ENCODE results near the gene ACR.

Gene ACR

DNA sequence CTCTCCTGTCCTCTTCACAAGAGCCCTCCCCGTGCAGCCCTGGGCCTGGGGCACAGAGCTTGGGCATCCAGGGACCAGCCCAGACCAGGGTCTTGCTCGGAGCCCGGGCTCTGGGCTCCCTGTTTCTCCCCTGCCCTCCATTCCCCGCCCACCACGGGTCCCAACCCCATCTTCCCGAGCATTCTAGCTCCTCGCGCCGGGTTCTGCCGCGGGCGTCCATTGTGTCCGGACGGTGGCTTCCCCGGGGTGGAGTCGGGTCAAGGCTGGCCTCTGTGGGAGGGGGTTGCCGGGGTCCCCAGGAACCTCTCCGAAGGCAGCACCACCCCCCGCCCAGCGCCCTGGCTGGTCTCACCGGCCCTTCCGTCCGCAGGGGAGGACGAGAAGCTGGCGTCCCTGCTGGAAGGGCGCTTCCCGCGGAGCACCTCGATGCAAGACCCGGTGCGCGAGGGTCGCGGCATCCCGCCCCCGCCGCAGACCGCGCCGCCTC, 18.1 kb upstream of the ACR start:
- H3K27ac Mint-ChIP-seq: no peak overlapping the region
- no peaks in the 10 kb centered on the region for H3K9me3 Mint-ChIP-seq
- H3K36me3 Mint-ChIP-seq (ENCODE audit: low read depth): no peaks in the 10 kb centered on the region

DNA sequence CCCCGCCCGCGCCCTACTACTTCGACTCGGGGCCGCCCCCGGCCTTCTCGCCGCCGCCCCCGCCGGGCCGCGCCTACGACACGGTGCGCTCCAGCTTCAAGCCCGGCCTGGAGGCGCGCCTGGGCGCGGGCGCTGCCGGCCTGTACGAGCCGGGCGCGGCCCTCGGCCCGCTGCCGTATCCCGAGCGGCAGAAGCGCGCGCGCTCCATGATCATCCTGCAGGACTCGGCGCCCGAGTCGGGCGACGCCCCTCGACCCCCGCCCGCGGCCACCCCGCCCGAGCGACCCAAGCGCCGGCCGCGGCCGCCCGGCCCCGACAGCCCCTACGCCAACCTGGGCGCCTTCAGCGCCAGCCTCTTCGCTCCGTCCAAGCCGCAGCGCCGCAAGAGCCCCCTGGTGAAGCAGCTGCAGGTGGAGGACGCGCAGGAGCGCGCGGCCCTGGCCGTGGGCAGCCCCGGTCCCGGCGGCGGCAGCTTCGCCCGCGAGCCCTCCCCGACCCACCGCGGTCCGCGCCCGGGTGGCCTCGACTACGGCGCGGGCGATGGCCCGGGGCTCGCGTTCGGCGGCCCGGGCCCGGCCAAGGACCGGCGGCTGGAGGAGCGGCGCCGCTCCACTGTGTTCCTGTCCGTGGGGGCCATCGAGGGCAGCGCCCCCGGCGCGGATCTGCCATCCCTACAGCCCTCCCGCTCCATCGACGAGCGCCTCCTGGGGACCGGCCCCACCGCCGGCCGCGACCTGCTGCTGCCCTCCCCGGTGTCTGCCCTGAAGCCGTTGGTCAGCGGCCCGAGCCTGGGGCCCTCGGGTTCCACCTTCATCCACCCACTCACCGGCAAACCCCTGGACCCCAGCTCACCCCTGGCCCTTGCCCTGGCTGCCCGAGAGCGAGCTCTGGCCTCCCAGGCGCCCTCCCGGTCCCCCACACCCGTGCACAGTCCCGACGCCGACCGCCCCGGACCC, 17.4 kb upstream of the ACR start:
- Mint-ChIP-seq H3K9me3 (no peaks in the 10 kb centered on the region), H3K36me3 (ENCODE audit: low read depth) (no peaks in the 10 kb centered on the region), H3K4me3 (no peak overlapping the region), H3K4me1 (ENCODE audit: low read depth) (no peaks in the 10 kb centered on the region), H3K27ac (no peak overlapping the region), H3K27me3 (ENCODE audit: low read depth) (no peaks in the 10 kb centered on the region)
- no peak for DNase-seq (ENCODE audit: low spot score)

More for the DNA sequence above, 18.1 kb upstream of the ACR start:
- H3K27me3 Mint-ChIP-seq (ENCODE audit: low read depth): no peaks in the 10 kb centered on the region
- H3K4me1 Mint-ChIP-seq (ENCODE audit: low read depth): no peaks in the 10 kb centered on the region
- DNase-seq (ENCODE audit: low spot score): no peak
- no peak overlapping the region for H3K4me3 Mint-ChIP-seq

DNA sequence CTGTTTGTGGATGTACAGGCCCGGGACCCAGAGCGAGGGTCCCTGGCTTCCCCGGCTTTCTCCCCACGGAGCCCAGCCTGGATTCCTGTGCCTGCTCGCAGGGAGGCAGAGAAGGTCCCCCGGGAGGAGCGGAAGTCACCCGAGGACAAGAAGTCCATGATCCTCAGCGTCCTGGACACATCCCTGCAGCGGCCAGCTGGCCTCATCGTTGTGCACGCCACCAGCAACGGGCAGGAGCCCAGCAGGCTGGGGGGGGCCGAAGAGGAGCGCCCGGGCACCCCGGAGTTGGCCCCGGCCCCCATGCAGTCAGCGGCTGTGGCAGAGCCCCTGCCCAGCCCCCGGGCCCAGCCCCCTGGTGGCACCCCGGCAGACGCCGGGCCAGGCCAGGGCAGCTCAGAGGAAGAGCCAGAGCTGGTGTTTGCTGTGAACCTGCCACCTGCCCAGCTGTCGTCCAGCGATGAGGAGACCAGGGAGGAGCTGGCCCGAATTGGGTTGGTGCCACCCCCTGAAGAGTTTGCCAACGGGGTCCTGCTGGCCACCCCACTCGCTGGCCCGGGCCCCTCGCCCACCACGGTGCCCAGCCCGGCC, 16.7 kb upstream of the ACR start:
- no peaks in the 10 kb centered on the region for H3K9me3 Mint-ChIP-seq
- H3K27ac Mint-ChIP-seq: no peak overlapping the region
- H3K4me1 Mint-ChIP-seq (ENCODE audit: low read depth): no peaks in the 10 kb centered on the region
- no peaks in the 10 kb centered on the region for H3K36me3 Mint-ChIP-seq (ENCODE audit: low read depth)
- no peak for DNase-seq (ENCODE audit: low spot score)
- no peaks in the 10 kb centered on the region for H3K27me3 Mint-ChIP-seq (ENCODE audit: low read depth)
- no peak overlapping the region for H3K4me3 Mint-ChIP-seq

DNA sequence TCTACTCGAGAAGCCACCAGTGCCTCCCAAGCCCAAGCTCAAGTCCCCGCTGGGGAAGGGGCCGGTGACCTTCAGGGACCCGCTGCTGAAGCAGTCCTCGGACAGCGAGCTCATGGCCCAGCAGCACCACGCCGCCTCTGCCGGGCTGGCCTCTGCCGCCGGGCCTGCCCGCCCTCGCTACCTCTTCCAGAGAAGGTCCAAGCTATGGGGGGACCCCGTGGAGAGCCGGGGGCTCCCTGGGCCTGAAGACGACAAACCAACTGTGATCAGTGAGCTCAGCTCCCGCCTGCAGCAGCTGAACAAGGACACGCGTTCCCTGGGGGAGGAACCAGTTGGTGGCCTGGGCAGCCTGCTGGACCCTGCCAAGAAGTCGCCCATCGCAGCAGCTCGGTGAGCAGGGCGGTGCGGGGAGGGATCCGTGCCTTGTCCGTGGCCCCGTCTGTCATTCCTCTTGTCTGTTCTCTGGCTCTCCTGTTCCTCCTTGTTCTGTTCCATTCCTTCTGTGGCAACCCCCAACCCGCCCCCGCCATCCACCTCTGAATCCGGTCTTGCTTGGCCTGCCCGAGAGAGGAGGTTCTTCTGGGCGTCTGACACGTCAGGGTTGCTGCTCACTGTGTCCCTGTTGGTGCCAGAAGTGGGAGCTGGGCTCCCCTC, 15.8 kb upstream of the ACR start:
- DNase-seq (ENCODE audit: low spot score): no peak
- H3K4me3 Mint-ChIP-seq: no peak overlapping the region
- H3K27ac Mint-ChIP-seq: no peak overlapping the region
- H3K4me1 Mint-ChIP-seq (ENCODE audit: low read depth): no peaks in the 10 kb centered on the region
- H3K36me3 Mint-ChIP-seq (ENCODE audit: low read depth): no peaks in the 10 kb centered on the region
- H3K9me3 Mint-ChIP-seq: no peaks in the 10 kb centered on the region
- H3K27me3 Mint-ChIP-seq (ENCODE audit: low read depth): no peaks in the 10 kb centered on the region

DNA sequence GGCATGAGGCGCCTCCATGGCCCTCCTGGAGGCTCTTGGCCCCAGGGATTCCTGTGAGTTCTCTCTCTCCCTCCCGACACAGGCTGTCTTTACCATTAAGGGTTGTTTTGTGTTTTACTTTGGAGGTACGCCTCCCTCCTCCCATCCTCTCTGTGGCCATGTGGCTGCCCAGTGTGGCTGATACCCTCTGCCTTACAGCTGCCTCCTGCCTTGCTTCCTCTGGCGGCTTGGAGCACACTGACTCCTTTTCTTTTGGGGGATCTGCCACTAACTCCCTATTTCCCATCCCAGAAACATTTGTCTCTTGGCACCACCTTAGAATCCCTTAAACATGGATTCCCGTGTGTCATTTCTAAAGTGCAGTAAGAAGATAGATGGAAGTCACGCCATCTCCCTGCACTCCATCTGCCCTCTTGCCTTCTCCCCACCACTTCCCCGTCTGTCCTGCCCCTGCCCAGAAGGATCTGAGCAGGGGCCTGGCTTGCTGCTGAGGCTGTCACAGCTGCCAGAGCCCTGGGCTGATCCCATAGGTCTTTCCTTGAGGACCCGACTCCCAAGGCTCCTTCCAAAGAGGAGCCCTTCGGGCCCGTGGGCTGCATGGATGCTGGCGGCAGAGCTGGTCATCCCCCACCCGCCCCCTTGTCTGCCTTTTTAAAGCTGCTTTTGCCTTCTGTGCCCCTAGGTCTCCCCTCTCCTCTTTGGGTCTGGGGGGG, 15.1 kb upstream of the ACR start:
- Mint-ChIP-seq H3K4me3 (no peak overlapping the region), H3K27me3 (ENCODE audit: low read depth) (no peaks in the 10 kb centered on the region), H3K27ac (no peak overlapping the region), H3K36me3 (ENCODE audit: low read depth) (no peaks in the 10 kb centered on the region), H3K9me3 (no peaks in the 10 kb centered on the region), H3K4me1 (ENCODE audit: low read depth) (no peaks in the 10 kb centered on the region)
- no peak for DNase-seq (ENCODE audit: low spot score)

DNA sequence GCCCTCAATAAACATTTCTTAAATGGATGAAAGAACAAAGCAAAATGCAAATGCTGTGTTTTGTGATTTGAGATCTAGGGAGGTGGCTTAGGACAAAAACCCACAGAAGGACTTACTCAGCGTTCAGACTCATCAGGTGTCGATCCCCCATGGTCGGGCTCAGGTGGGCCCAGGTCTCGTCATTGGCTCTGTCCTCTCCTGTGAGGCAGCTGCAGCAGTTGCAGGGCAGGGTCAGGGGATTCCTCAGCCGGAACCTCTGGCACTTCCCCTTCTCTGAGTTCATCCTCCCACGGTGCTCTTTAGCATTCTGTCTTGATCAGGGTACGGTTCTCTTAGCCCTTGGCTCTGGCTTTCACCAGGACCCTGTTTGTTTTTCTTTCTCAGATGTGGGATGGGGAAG, 14.0 kb upstream of the ACR start:
- no peaks in the 10 kb centered on the region for H3K36me3 Mint-ChIP-seq (ENCODE audit: low read depth)
- no peak overlapping the region for H3K27ac Mint-ChIP-seq
- DNase-seq (ENCODE audit: low spot score): no peak
- no peak overlapping the region for H3K4me3 Mint-ChIP-seq
- no peaks in the 10 kb centered on the region for H3K4me1 Mint-ChIP-seq (ENCODE audit: low read depth)
- no peaks in the 10 kb centered on the region for H3K27me3 Mint-ChIP-seq (ENCODE audit: low read depth)
- H3K9me3 Mint-ChIP-seq: no peaks in the 10 kb centered on the region

DNA sequence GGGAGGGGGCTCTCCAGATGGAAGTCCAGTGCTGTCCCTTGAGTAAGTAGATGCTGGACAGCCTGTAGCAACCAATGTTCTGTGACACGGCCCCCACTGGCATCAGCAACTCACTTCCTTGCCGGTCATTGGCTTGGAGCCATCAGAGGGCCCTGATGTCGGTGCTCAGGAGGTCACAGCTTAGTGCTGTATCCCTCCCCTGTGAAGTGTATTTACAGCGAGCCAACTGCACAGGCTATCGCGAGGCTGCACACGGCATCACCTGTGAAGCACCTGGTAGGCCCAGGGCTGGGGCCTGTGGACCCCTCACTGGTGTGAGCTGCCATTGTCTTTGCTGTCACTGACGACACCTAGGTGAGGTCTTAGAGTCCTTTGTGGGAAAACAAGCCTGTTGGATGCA, 13.4 kb upstream of the ACR start:
- Mint-ChIP-seq H3K27ac (no peak overlapping the region), H3K4me1 (ENCODE audit: low read depth) (no peaks in the 10 kb centered on the region), H3K4me3 (no peak overlapping the region), H3K9me3 (no peaks in the 10 kb centered on the region), H3K27me3 (ENCODE audit: low read depth) (no peaks in the 10 kb centered on the region), H3K36me3 (ENCODE audit: low read depth) (no peaks in the 10 kb centered on the region)
- no peak for DNase-seq (ENCODE audit: low spot score)

DNA sequence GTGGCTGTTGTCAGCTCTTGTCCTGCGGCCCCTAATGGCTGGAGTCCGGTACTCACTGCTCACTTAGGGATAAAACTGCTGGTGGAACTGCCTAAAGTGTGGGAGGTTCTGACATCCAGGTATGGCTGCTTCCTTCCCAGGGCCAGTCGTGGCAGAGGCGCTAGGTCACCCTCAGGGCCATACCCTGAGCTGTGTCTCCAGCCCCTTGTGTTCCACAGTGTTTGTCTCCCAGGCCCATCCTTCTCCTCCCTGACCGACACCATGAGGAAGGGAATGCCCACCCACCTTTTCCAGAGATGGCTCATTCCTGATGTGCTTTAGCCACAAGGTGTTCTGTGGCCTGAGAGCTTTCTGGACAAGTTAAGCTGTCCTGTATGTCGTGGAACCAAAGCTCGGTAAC, 12.4 kb upstream of the ACR start:
- no peaks in the 10 kb centered on the region for H3K27me3 Mint-ChIP-seq (ENCODE audit: low read depth)
- no peak overlapping the region for H3K4me3 Mint-ChIP-seq
- no peak overlapping the region for H3K27ac Mint-ChIP-seq
- H3K36me3 Mint-ChIP-seq (ENCODE audit: low read depth): no peaks in the 10 kb centered on the region
- no peak for DNase-seq (ENCODE audit: low spot score)
- no peaks in the 10 kb centered on the region for H3K4me1 Mint-ChIP-seq (ENCODE audit: low read depth)
- no peaks in the 10 kb centered on the region for H3K9me3 Mint-ChIP-seq

DNA sequence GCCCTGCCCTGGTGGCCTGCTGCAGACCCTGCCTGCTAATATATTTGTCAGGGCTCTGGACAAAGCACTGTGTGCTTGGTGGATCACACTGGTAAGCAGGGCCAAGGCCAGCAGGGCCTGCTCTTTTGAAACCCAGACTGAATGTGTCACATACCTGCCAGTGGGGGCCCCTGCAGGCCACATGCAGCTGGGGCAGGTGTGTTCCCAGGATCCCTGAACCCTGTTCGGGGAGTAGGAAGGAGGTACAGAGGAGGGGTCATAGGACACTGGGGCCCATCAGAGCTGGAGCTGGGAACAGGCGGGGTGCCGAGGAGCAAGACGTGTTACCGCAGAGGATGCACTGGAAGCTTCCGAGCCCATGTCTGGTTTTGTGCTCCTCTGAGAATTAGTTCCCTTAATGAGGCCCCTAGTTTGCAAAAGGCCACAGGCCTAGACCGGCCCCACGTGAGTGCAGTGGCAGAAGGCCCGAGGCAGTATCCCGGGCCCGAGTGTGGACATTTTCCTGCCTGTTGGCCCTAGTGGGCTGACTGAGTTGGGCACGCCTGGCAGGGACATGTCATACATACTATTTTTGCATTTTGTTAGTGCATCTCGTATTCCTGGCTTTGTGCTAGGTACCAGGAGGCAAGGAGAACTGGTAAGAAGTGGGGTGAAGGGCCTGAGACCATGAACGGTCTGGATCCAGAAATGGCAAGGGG, 11.2 kb upstream of the ACR start:
- Mint-ChIP-seq H3K27me3 (ENCODE audit: low read depth) (no peaks in the 10 kb centered on the region), H3K36me3 (ENCODE audit: low read depth) (no peaks in the 10 kb centered on the region), H3K4me1 (ENCODE audit: low read depth) (no peaks in the 10 kb centered on the region), H3K4me3 (no peak overlapping the region), H3K27ac (no peak overlapping the region), H3K9me3 (no peaks in the 10 kb centered on the region)
- DNase-seq (ENCODE audit: low spot score): no peak

DNA sequence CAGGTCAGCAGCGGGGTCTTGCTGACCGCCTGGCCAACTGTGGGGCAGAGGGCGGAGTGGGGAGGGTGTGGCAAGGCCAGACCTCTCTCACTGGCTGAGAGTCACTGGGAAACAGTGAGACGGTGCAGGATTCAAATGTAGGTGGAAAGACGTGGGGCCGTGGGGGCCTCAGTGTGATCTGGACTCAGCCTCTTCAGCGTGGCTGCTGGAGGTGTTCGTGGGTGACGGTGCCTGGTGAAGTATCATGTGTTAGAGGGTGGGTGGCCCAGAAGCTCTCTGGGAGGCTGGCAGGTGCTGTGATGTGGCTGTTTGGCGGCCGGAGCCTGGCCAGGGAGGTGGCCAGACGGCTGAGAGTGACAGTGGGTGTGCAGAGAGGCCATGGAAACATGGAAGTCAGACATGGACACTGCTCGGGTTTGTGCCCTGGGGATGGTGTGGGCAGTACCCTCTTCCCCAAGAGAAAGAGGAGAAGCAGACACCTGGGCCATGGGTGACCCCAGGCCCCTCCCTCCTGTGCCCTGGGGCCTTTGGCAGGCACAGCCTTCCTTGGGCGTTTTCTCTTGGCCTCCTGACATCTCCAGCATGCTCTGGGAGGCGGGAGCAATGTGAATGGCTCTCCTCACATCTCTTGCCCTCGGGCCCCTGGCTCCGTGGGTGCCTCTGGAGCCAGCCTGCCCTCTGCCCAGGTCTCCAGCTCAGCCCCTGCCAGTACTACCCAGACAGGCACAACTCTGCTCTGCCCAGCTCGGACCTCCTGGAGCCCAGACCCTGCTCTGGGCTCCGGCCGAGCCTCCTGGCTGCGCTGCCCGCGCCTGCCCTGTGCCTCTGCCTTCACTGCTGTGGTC, 10.1 kb upstream of the ACR start:
- Mint-ChIP-seq H3K4me1 (ENCODE audit: low read depth) (no peaks in the 10 kb centered on the region), H3K4me3 (no peak overlapping the region), H3K36me3 (ENCODE audit: low read depth) (no peaks in the 10 kb centered on the region), H3K27me3 (ENCODE audit: low read depth) (no peaks in the 10 kb centered on the region), H3K9me3 (no peaks in the 10 kb centered on the region), H3K27ac (no peak overlapping the region)
- no peak for DNase-seq (ENCODE audit: low spot score)

DNA sequence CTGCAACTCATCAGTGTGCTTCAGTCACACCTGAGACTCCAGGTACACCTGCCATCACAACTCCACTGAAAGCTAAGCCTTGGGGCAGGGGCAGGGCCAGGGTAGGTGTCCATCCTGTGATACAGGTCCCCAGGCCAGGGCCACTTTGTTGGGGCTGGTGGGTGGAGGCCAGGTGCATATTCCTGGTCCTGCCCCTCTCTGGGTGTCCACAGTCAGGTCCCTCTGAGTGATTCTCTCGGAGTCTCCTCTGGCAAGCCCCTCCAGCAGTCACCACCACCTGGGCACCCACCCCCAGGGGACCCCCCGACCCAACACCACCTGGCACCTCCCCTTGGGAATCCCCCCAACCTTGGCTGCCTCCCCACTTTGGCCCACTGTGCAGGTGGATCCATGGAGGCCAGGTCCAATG, 9.5 kb upstream of the ACR start:
- Mint-ChIP-seq H3K4me1 (ENCODE audit: low read depth) (no peaks in the 10 kb centered on the region), H3K9me3 (no peaks in the 10 kb centered on the region), H3K4me3 (no peak overlapping the region), H3K36me3 (ENCODE audit: low read depth) (no peaks in the 10 kb centered on the region), H3K27me3 (ENCODE audit: low read depth) (no peaks in the 10 kb centered on the region), H3K27ac (no peak overlapping the region)
- DNase-seq (ENCODE audit: low spot score): no peak

DNA sequence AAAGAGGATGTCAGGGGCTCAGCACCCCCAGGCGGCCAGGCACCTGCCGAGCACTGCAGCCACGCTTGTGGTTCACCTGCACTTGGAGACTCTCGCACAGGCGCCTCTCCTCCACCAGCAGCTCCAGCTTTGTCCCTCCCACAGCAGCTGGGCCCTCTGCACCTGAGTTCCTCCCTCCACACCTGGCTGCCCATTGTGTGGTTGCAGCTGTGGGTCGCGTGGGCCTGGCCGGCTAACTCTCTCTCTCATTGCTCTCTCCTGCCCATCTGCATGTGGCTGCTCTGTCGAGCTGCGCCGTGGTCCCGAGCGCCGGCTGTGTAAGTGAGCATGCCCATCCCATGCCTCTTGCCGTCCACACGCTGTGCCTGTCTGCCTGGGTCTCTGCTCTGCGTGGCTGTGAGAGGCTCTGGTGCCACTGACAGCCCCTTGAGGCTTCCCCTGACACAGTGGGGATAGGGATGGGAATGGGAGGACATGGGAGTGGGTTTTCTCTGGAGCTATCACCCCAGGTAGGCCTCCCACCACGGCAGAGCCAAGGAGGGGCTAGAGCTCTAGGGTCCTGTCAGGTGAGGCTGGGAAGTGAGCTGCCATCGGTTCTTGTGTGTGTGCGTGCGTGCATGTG, 8.5 kb upstream of the ACR start:
- Mint-ChIP-seq H3K4me3 (no peak overlapping the region), H3K27me3 (ENCODE audit: low read depth) (no peaks in the 10 kb centered on the region), H3K36me3 (ENCODE audit: low read depth) (no peaks in the 10 kb centered on the region), H3K9me3 (no peaks in the 10 kb centered on the region), H3K4me1 (ENCODE audit: low read depth) (no peaks in the 10 kb centered on the region), H3K27ac (no peak overlapping the region)
- DNase-seq (ENCODE audit: low spot score): no peak
